Endometrial microvascular endothelial cells (primary cell): ENCODE measurements around the gene EVI5L. TPM values are rescaled to one million over a fixed set of nuclear protein-coding genes. Genes with fewer than 3 reads are reported as not detected.

Experiments used
- in situ Hi-C: cut with HindIII; loops from 2 replicates; pipeline ENCODE4 v1.10.0; 2017; ENCODE audit warnings: low sequenced_read_pairs, low pct_unique_long_range_greater_than_20kb; ENCODE audit errors: inconsistent ontology term
- total RNA-seq: library from RNA; depleted of rRNA; stranded (reverse); fragments of >200 nt; gene quantifications from one replicate; pipeline ENCODE4 v1.2.3, GENCODE V29; 2015; ENCODE audit errors: inconsistent ontology term

The EVI5L gene
- total RNA-seq, 1 donor from 2014 or later, result 23.2 TPM

GRCh38 chr19:7904074-7905020 lies 74.3 kb downstream of the EVI5L start:
- in situ Hi-C loops, result no loop called here

DNA sequence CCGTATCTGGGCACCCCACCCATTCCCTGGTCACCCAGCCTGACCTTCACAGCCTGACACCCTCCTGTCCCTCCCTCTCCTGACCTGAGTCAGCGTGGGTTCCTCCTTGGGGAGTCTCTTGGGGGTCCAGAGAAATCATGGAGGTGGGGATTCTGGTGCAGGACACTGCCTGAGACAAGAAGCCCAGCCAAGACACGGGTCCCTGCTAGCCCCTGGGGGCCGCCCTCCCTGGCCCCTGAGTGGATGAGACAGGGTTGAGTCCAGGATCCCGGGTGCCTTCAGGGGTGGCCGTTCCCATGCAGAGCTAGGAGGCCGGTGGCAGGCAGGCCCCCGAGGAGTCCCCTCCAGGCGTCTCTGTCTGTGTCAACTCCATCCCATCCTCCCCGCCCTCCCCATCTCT lies 75.2 kb downstream of the EVI5L start:
- in situ Hi-C loops, result no loop called here

DNA sequence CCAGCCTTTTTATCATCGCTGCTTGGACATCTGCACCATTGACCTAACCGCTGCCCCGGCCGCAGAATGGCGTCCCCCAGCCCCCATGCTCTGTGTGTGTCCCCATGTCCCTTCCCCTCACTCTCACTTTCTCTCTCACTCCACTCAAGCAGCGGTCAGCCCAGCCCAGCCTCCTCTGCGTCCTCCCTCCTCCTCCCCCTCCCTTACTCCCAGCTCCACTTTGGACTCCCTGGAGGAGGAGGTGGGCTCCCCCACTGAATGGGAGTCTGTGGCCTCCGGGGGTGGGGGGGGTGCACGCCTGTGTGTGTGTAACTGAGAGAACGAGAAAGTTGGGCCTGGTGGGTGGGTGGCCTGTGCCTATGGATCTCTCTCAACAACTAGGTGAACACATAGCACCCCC lies 75.8 kb downstream of the EVI5L start:
- in situ Hi-C loops, result no loop called here

DNA sequence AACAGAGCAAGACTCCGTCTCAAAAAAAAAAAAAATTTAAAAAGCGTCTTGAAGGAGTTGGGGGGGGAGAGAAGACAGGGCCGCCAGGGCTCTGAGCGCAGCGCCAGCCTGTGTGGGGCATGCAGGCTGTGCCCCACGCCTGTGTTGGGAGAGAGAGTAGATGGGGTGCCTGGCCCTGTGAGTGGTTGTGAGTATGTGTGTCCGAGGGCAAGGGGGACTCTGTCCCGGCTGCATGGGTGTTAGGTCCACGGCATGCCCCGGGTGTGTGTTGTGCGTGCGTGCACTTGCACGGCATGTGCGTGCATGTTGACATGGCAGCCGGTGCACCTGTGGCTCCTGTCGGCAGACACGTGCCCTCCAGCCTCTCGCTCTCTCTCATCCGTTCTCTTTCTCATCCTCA lies 77.1 kb downstream of the EVI5L start:
- in situ Hi-C loops, result no loop called here

GRCh38 chr19:7907544-7907943 lies 77.5 kb downstream of the EVI5L start:
- in situ Hi-C loops, result no loop called here

- in situ Hi-C loops, result no loop called here
Observed at GRCh38 chr19:7908078-7908699, 78.2 kb downstream of the EVI5L start.

GRCh38 chr19:7908742-7909461 lies 78.9 kb downstream of the EVI5L start:
- in situ Hi-C loops, result no loop called here

DNA sequence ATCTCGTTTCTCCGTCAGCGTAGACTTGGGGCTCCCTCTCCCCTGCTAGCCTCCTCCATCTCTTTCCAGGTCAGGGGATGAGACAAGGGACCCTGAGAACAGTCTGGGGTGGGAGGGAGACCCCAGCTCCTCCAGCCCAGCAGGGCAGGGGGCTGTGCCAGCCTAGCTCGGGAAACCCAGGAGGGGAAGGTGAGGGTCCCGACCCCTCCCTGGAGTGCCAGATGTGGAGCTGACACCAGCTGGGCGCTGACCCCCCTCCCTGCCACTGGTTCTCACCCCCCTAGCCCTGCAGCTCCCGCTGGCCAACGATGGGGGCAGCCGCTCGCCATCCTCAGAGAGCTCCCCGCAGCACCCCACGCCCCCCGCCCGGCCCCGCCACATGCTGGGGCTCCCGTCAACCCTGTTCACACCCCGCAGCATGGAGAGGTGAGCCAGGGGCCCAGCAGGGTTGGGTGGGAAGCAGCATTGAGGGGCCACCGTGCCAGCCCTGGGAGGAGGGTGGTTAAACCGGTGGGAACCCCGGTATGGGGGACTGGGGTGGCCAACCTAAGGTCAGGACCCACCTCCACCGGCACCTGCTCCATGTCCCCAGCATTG lies 79.6 kb downstream of the EVI5L start:
- in situ Hi-C loops, result no loop called here

- in situ Hi-C loops, result no loop called here
Observed at GRCh38 chr19:7910321-7911161, 80.5 kb downstream of the EVI5L start.

DNA sequence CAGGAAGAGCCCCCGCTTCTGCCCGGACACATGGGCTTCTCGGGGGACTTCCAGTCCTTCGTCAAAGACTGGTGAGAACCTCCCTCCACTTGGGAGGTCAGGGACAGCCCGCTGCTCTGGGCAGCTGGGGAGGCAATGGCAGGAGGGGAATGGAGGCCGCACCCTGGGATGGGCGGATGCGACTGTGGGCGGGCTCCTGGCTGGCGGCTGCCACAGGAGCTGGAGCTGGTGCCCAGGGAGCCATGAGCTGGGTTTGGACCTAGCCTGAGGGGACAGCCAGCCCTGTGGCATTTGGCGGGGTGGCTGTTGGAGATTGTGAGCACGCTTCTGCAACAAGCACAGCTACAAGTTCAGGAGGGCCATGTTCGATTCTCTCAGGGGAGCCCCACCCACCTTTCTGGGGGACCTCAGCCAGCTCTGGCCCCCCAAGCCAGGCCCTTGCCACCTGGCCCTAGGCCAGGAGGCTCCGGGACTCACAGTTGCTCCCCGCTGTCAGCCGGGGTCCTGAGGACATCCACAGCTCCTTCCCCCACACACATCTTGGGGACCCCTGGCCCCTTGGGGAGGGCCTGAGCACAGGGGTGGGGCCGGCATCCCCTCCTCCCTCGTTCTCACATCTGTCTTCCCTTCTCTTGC lies 81.6 kb downstream of the EVI5L start:
- in situ Hi-C loops, result no loop called here

DNA sequence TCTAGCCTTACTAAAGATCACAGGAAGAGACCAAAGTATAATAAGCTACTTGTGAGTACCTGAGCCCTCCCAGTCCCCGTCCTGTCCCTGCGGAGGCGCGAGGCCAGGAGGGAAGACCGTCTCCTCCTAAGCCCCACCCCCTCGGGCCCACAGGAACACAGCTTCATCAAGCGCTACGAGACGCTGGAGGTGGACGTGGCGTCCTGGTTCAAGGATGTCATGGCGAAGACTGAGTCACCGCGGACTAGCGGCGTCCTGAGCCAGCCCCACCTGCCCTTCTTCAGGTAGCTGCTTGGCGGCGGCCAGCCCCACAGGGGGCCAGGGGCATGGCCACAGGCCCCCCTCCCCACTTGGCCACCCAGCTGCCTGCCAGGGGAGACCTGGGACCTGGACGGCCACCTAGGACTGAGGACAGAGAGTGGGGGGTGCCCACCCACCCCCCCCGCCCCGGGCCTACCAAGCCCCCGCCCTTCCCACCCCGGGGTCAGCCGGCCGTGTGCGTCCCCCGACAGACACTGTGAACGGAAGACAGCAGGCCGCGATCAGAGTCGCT lies 82.2 kb downstream of the EVI5L start:
- in situ Hi-C loops, result no loop called here

DNA sequence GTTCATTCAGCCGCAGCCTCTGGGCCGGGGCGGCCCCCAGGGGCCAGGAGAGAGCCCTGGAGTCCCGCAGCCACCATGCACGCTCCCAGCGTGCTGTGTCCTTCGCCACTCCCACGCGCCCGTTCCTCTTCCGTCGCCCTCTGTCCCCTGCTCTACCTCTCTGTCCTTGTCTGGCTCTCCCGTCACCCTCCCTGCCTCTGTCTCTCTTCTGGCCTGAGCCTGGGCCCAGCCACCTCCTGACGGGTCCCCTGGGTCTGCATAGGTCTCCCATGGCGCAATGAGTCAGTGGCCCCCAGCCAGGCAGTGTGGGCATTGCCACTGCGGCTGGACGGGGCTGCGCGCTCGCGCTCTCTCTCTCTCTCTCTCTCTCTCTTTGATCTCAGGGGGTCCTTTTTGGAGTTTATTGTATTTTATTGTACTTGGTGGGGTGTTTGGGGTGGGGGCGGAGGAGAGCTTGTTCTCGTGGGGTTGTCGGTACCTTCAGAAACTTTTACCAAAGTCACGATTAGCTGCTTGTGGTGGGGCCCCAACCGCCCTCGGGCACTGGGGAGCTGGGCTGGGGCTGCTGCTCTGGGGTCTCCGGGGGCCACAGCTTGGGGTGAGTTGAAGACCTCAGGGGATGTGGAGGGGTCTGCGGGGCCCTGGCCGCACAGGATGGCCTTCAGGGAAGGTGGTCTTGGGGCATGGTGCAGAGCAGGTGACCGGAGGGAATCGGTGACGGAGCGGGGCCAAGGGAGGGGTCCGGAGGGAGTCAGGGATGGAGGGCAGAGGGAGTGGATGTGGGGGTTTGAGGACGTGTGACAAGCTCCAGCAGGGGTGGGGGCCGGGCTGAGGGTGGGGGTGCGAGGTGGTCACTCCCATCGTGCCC lies 82.9 kb downstream of the EVI5L start:
- in situ Hi-C loops, result no loop called here

- in situ Hi-C loops, result no loop called here
Observed at GRCh38 chr19:7913652-7914051, 83.6 kb downstream of the EVI5L start.

DNA sequence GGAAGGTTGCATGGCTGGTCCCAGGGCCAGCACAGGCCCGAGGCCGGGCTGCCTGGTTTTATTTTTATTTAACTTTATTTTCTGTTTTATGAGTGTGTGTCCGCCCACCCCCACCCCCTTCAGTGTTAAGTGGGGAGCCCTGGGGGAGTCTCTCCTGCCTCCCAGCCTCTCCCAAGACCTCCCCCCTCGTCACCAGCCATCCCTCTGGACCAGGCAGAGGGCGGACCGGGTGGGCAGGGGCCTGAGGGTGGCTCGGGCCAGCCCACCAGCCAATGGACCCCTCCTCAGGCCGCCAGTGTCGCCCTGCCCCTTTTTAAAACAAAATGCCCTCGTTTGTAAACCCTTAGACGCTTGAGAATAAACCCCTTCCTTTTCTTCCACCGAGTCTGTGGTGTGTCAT lies 84.1 kb downstream of the EVI5L start:
- in situ Hi-C loops, result no loop called here
